Measurements from ENCODE around the gene LAGE3.
A peak's percentile ranks its signal among the peaks of the same experiment; 100 is the strongest.

The LAGE3 gene

DNA sequence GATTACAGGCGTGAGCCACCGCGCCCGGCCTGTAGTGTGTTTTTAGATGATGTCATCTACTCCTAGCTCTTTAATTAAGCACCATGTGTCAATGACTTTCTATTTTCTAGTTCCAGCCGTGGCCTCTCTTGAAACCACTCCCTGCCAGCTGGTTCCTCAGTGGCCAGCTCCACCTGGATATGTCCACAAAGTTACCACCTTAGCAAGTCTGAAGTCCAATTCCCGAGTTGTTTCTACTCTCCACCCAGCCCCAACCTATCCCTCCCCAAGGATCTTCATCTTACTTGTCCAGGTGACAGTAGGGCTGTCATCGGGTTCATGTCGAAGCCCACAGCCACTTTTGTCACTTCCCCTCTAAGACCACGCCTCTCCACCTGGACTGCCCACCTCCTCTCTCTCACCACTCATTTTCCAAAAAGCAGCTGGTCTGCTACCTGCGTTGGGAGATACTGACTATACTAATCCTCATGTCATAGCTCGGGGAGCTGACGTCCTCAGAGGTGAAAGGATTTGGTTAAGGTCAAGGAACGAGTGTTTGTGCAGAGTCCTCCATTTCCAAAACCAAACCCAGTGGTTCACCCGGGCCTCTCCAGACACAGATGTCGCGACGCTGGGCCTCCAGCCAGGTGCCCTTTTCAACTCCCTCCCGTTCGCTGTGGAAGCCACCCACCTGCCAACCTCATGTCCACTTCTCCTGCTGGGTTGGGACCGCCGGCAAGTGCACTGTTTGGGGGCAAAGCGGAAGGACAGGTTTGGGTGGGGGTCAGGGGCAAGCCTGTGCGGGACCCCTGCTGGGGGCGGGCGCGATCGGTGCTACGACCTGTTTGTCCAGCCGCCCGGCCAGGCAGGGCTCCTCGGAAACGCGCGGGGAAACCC, 36.2 kb upstream of the LAGE3 start:
- Histone ChIP-seq H2AFZ (ENCODE audit: low read length) (peak overlapping the region; percentile 88), H3K4me3 (ENCODE audit: low read length in 2 of 2) (peak overlapping the region; percentile 68 to 91), H2BK120ac (ENCODE audit: low read depth, low read length) (no peak overlapping the region), H3K23ac (ENCODE audit: low read depth, low read length, poor library complexity) (no peak overlapping the region), H3K4me1 (ENCODE audit: control insufficient read depth in 2 of 2, insufficient read depth in 1 of 2, low read depth in 1 of 2, low read length in 2 of 2) (peaks cover 5 to 10% of the 10 kb centered on the region in 2 donors), H3K9ac (ENCODE audit: low read depth, low read length, poor library complexity) (peak overlapping the region; percentile 60), H2BK5ac (ENCODE audit: low read length) (no peak overlapping the region), H3K18ac (ENCODE audit: low read length) (no peak overlapping the region), H2BK15ac (ENCODE audit: low read length) (no peak overlapping the region), H3K14ac (ENCODE audit: low read length) (no peak overlapping the region), H3K36me3 (replicated peaks in 1 of 2; ENCODE audit: control insufficient read depth in 2 of 2, insufficient read depth in 2 of 2, low read length in 2 of 2) (peaks cover 0 to 4% of the 10 kb centered on the region in 2 donors), H4K8ac (ENCODE audit: low read depth, low read length) (no peak overlapping the region), H2AK5ac (ENCODE audit: low read depth, low read length) (no peak overlapping the region), H3K27me3 (ENCODE audit: control insufficient read depth in 3 of 3, insufficient read depth in 3 of 3, low read depth in 1 of 3, low read length in 3 of 3) (no peaks in the 10 kb centered on the region), H3K4ac (ENCODE audit: low read length) (peak overlapping the region; percentile 53), H3K27ac (replicated peaks; ENCODE audit: low read length) (no peak overlapping the region), H3K9me3 (replicated peaks in 1 of 2; ENCODE audit: control insufficient read depth in 2 of 2, insufficient read depth in 1 of 2, low read depth in 1 of 2, low read length in 2 of 2) (no peaks in the 10 kb centered on the region), H3K4me2 (ENCODE audit: insufficient read depth, low read length, poor library complexity, severe bottlenecking) (peak overlapping the region; percentile 77), H4K91ac (ENCODE audit: low read depth, low read length, poor library complexity) (no peak overlapping the region), H2BK12ac (ENCODE audit: low read length) (no peak overlapping the region), H3K79me1 (ENCODE audit: low read depth, low read length) (no peaks in the 10 kb centered on the region)
- no peak for DNase-seq (ENCODE audit: low spot score)
- no CpG with 5 or more reads among the region's 34 CpGs for WGBS, 2 donors (ENCODE audit: extremely low coverage in 2 of 2, insufficient read length in 2 of 2, insufficient replicate concordance in 1 of 2)

DNA sequence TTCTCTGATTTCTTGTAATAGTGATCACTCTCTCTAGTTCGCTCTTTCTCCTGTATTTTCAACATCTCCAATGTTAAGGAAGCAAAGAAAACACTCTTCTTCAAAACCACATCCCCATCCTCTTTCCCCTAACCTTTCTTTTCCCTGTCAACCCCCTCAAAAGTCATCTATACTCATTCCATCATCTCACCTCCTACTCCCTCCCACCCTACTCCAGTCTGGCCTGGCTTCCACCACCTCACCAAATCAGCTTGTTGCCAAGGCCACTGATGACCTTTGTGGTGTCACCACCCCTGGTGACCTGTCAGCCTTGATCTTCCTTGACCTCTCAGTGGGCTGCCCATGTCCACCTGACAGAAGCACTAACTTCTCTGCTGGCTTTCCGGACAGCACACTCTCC, 34.6 kb upstream of the LAGE3 start:
- peaks cover 5 to 10% of the 10 kb centered on the region in 2 donors for H3K4me1 ChIP-seq (ENCODE audit: control insufficient read depth in 2 of 2, insufficient read depth in 1 of 2, low read depth in 1 of 2, low read length in 2 of 2)
- no peak overlapping the region for H3K23ac ChIP-seq (ENCODE audit: low read depth, low read length, poor library complexity)
- H2AK5ac ChIP-seq (ENCODE audit: low read depth, low read length) = no peak overlapping the region
- no peak overlapping the region for H2BK15ac ChIP-seq (ENCODE audit: low read length)
- no peak overlapping the region for H3K4me2 ChIP-seq (ENCODE audit: insufficient read depth, low read length, poor library complexity, severe bottlenecking)
- WGBS, 2 donors (ENCODE audit: extremely low coverage in 2 of 2, insufficient read length in 2 of 2, insufficient replicate concordance in 1 of 2) = no CpG with 5 or more reads among the region's 2 CpGs
- peaks cover 0 to 8% of the 10 kb centered on the region in 2 donors for H3K36me3 ChIP-seq (replicated peaks in 1 of 2; ENCODE audit: control insufficient read depth in 2 of 2, insufficient read depth in 2 of 2, low read length in 2 of 2)
- no peak overlapping the region for H2BK120ac ChIP-seq (ENCODE audit: low read depth, low read length)
- H3K4ac ChIP-seq (ENCODE audit: low read length) = no peak overlapping the region
- no peak overlapping the region for H3K27ac ChIP-seq (replicated peaks; ENCODE audit: low read length)
- no peak overlapping the region for H2BK12ac ChIP-seq (ENCODE audit: low read length)
- no peak overlapping the region for H2AFZ ChIP-seq (ENCODE audit: low read length)
- no peaks in the 10 kb centered on the region for H3K9me3 ChIP-seq (replicated peaks in 1 of 2; ENCODE audit: control insufficient read depth in 2 of 2, insufficient read depth in 1 of 2, low read depth in 1 of 2, low read length in 2 of 2)
- no peak overlapping the region for H4K91ac ChIP-seq (ENCODE audit: low read depth, low read length, poor library complexity)
- H3K4me3 ChIP-seq (ENCODE audit: low read length in 2 of 2) = no peak overlapping the region
- H3K18ac ChIP-seq (ENCODE audit: low read length) = no peak overlapping the region
- no peak overlapping the region for H3K14ac ChIP-seq (ENCODE audit: low read length)
- no peak for DNase-seq (ENCODE audit: low spot score)
- no peak overlapping the region for H4K8ac ChIP-seq (ENCODE audit: low read depth, low read length)
- no peaks in the 10 kb centered on the region for H3K27me3 ChIP-seq (ENCODE audit: control insufficient read depth in 3 of 3, insufficient read depth in 3 of 3, low read depth in 1 of 3, low read length in 3 of 3)
- H2BK5ac ChIP-seq (ENCODE audit: low read length) = no peak overlapping the region
- no peaks in the 10 kb centered on the region for H3K79me1 ChIP-seq (ENCODE audit: low read depth, low read length)
- H3K9ac ChIP-seq (ENCODE audit: low read depth, low read length, poor library complexity) = no peak overlapping the region

DNA sequence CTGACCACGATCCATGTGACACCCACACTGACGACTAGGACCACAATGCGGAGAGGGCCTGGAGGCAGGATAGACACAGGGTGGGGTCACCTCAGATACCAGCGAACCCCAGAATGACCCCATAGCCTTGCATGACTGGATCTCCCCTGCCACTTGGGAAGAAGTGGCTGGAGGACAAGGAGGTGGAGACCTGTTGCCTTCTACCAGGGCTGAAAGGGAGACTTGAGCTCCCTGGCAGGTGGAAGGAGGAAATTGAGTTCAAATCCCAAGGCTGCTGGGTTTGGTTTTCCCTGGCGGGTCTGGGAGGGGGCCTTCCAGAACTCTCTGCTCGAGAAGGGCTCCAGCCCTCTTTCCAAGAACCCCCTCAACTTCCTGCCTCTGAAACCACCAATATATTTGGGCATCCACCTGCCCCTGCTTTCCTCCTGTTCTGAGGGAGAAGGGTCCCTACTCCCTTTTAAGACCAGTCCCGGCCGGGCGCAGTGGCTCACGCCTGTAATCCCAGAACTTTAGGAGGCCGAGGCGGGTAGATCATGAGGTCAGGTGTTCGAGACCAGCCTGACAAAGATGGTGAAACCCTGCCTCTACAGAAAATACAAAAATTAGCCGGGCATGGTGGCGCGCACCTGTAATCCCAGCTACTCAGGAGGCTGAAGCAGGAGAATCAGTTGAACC, 33.9 kb upstream of the LAGE3 start:
- no peak overlapping the region for H3K18ac ChIP-seq (ENCODE audit: low read length)
- H2BK5ac ChIP-seq (ENCODE audit: low read length) = no peak overlapping the region
- no peak overlapping the region for H2BK12ac ChIP-seq (ENCODE audit: low read length)
- no peak overlapping the region for H2BK120ac ChIP-seq (ENCODE audit: low read depth, low read length)
- no peak overlapping the region for H2AK5ac ChIP-seq (ENCODE audit: low read depth, low read length)
- no peak overlapping the region for H3K4me3 ChIP-seq (ENCODE audit: low read length in 2 of 2)
- no peak overlapping the region for H2BK15ac ChIP-seq (ENCODE audit: low read length)
- H3K9ac ChIP-seq (ENCODE audit: low read depth, low read length, poor library complexity) = no peak overlapping the region
- no peak overlapping the region for H4K91ac ChIP-seq (ENCODE audit: low read depth, low read length, poor library complexity)
- H3K27me3 ChIP-seq (ENCODE audit: control insufficient read depth in 3 of 3, insufficient read depth in 3 of 3, low read depth in 1 of 3, low read length in 3 of 3) = no peaks in the 10 kb centered on the region
- H3K4me2 ChIP-seq (ENCODE audit: insufficient read depth, low read length, poor library complexity, severe bottlenecking) = no peak overlapping the region
- no peaks in the 10 kb centered on the region for H3K79me1 ChIP-seq (ENCODE audit: low read depth, low read length)
- H3K27ac ChIP-seq (replicated peaks; ENCODE audit: low read length) = no peak overlapping the region
- H3K9me3 ChIP-seq (replicated peaks in 1 of 2; ENCODE audit: control insufficient read depth in 2 of 2, insufficient read depth in 1 of 2, low read depth in 1 of 2, low read length in 2 of 2) = no peaks in the 10 kb centered on the region
- DNase-seq (ENCODE audit: low spot score) = no peak
- peaks cover 0 to 13% of the 10 kb centered on the region in 2 donors for H3K36me3 ChIP-seq (replicated peaks in 1 of 2; ENCODE audit: control insufficient read depth in 2 of 2, insufficient read depth in 2 of 2, low read length in 2 of 2)
- H3K4me1 ChIP-seq (ENCODE audit: control insufficient read depth in 2 of 2, insufficient read depth in 1 of 2, low read depth in 1 of 2, low read length in 2 of 2) = peaks cover 5 to 9% of the 10 kb centered on the region in 2 donors
- no peak overlapping the region for H2AFZ ChIP-seq (ENCODE audit: low read length)
- no peak overlapping the region for H3K23ac ChIP-seq (ENCODE audit: low read depth, low read length, poor library complexity)
- no peak overlapping the region for H3K4ac ChIP-seq (ENCODE audit: low read length)
- WGBS, 2 donors (ENCODE audit: extremely low coverage in 2 of 2, insufficient read length in 2 of 2, insufficient replicate concordance in 1 of 2) = no CpG with 5 or more reads among the region's 16 CpGs
- H3K14ac ChIP-seq (ENCODE audit: low read length) = no peak overlapping the region
- no peak overlapping the region for H4K8ac ChIP-seq (ENCODE audit: low read depth, low read length)

DNA sequence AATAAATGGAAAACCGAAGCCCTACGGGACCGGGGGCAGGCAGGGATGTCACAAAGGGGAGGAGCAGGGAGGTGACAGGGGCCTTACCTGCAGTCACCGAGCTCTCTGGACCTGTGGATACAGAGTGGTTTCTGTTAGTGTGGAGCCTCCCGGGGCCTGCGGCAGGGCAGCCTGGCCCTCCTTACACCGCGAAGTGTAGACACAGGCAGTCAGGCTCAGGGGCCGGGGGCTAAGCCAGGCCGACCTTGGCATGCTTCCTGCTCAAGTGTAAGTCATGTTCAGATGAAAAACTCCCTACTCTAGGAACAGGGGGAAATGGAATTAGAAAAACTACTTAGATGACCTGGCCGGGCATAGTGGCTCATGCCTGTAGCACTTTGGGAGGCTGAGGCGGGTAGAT, 32.7 kb upstream of the LAGE3 start:
- no peak overlapping the region for H4K91ac ChIP-seq (ENCODE audit: low read depth, low read length, poor library complexity)
- H2BK12ac ChIP-seq (ENCODE audit: low read length) = no peak overlapping the region
- H2AFZ ChIP-seq (ENCODE audit: low read length) = no peak overlapping the region
- peaks cover 0 to 15% of the 10 kb centered on the region in 2 donors for H3K36me3 ChIP-seq (replicated peaks in 1 of 2; ENCODE audit: control insufficient read depth in 2 of 2, insufficient read depth in 2 of 2, low read length in 2 of 2)
- no peaks in the 10 kb centered on the region for H3K79me1 ChIP-seq (ENCODE audit: low read depth, low read length)
- H3K14ac ChIP-seq (ENCODE audit: low read length) = no peak overlapping the region
- no CpG with 5 or more reads among the region's 12 CpGs for WGBS, 2 donors (ENCODE audit: extremely low coverage in 2 of 2, insufficient read length in 2 of 2, insufficient replicate concordance in 1 of 2)
- H4K8ac ChIP-seq (ENCODE audit: low read depth, low read length) = no peak overlapping the region
- H3K23ac ChIP-seq (ENCODE audit: low read depth, low read length, poor library complexity) = no peak overlapping the region
- no peak overlapping the region for H2BK15ac ChIP-seq (ENCODE audit: low read length)
- no peaks in the 10 kb centered on the region for H3K27me3 ChIP-seq (ENCODE audit: control insufficient read depth in 3 of 3, insufficient read depth in 3 of 3, low read depth in 1 of 3, low read length in 3 of 3)
- H3K4me3 ChIP-seq (ENCODE audit: low read length in 2 of 2) = no peak overlapping the region
- H2BK120ac ChIP-seq (ENCODE audit: low read depth, low read length) = no peak overlapping the region
- H3K4me1 ChIP-seq (ENCODE audit: control insufficient read depth in 2 of 2, insufficient read depth in 1 of 2, low read depth in 1 of 2, low read length in 2 of 2) = no peaks in the 10 kb centered on the region
- H3K9me3 ChIP-seq (replicated peaks in 1 of 2; ENCODE audit: control insufficient read depth in 2 of 2, insufficient read depth in 1 of 2, low read depth in 1 of 2, low read length in 2 of 2) = no peaks in the 10 kb centered on the region
- no peak overlapping the region for H3K4me2 ChIP-seq (ENCODE audit: insufficient read depth, low read length, poor library complexity, severe bottlenecking)
- H3K4ac ChIP-seq (ENCODE audit: low read length) = no peak overlapping the region
- no peak overlapping the region for H2AK5ac ChIP-seq (ENCODE audit: low read depth, low read length)
- no peak overlapping the region for H3K18ac ChIP-seq (ENCODE audit: low read length)
- H3K9ac ChIP-seq (ENCODE audit: low read depth, low read length, poor library complexity) = no peak overlapping the region
- H2BK5ac ChIP-seq (ENCODE audit: low read length) = no peak overlapping the region
- DNase-seq (ENCODE audit: low spot score) = no peak
- H3K27ac ChIP-seq (replicated peaks; ENCODE audit: low read length) = no peak overlapping the region
